ENCODE data around the gene EGFL8. TPM values are rescaled to one million over a fixed set of nuclear protein-coding genes. Genes with fewer than 3 reads are reported as not detected.

EGFL8 gene
- total and polyA plus RNA-seq, 2 of the 8 experiments (the other 6 are each of a cell fraction or from before 2014, with no cell fraction given), result 5.0 to 9.2 TPM

GRCh38 chr6:32174416-32174815 lies 10.0 kb downstream of the EGFL8 start (continued):
- TF ChIP-seq, protein P1, sequence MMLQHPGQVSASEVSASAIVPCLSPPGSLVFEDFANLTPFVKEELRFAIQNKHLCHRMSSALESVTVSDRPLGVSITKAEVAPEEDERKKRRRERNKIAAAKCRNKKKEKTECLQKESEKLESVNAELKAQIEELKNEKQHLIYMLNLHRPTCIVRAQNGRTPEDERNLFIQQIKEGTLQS (IDR thresholded peaks at IDR 0.05; ENCODE audit: insufficient read depth, low read depth, low read length), result no peak
- TF ChIP-seq ASH2L (IDR thresholded peaks at IDR 0.05; ENCODE audit: low read length) (no peak), HDAC2 (IDR thresholded peaks at IDR 0.05; ENCODE audit: borderline replicate concordance in 1 of 2, low read depth in 2 of 2, low read length in 2 of 2) (no peak), GTF2F1 (IDR thresholded peaks at IDR 0.05; ENCODE audit: borderline replicate concordance, low read depth, low read length) (no peak), GABPA (IDR thresholded peaks at IDR 0.05; ENCODE audit: borderline replicate concordance, insufficient read depth, low read length) (no peak)

Measured in H1 (cell line).